ENCODE data around the gene TTLL9. TPM values are rescaled to one million over a fixed set of nuclear protein-coding genes. Genes with fewer than 3 reads are reported as not detected.

TTLL9 gene
- polyA plus RNA-seq, 1 donor (not counting 4 experiments of a cell fraction or from before 2014, with no cell fraction given) = not detected

DNA sequence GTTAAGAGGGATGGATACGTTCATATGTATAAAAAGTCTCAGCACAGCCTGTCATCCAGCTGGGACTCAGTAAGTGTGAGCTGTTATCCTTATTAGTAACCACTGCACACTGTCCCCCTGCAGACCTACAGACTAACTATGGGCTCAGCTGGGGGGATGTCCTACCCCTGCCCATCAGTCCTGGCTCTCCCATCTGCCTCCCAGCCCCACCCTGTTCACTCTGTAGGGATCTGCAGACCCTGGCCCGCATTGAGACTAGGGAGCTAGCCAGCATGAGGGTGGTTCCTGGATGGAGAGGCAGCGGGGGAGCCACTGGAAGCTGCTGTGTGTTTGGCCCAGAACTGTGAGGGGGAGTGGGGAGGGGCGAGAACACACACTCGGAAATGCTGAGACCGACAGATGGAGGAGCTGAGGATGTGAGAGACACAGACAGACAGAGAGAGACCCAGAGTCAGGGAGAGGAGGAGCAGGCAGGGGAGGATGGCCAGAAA, 114.6 kb downstream of the TTLL9 start:
- no peaks in the 10 kb centered on the region for H4K20me1 ChIP-seq (ENCODE audit: control insufficient read depth, extremely low read depth, insufficient read depth, low read length)
- H3K36me3 ChIP-seq (ENCODE audit: control insufficient read depth in 2 of 2, extremely low read depth in 1 of 2, insufficient read depth in 2 of 2, low read length in 2 of 2) = no peaks in the 10 kb centered on the region
- no peak overlapping the region for H3K4me2 ChIP-seq (ENCODE audit: control insufficient read depth, extremely low read depth, insufficient read depth, low read depth, low read length)
- H3K9ac ChIP-seq (ENCODE audit: control insufficient read depth, extremely low read depth, insufficient read depth, low read length) = no peak overlapping the region
- H3K9me1 ChIP-seq (ENCODE audit: control insufficient read depth, extremely low read depth, insufficient read depth, low read length) = no peaks in the 10 kb centered on the region
- H2AFZ ChIP-seq (ENCODE audit: control insufficient read depth, low read length) = no peak overlapping the region
- H3K27me3 ChIP-seq (ENCODE audit: control insufficient read depth, extremely low read depth, insufficient read depth, low read length) = peaks cover 7% of the 10 kb centered on the region
- H3K9me3 ChIP-seq (ENCODE audit: control insufficient read depth, low read depth, low read length) = no peaks in the 10 kb centered on the region
- no peak for FAIRE-seq
- no peak overlapping the region for H3K4me3 ChIP-seq (ENCODE audit: control insufficient read depth in 2 of 3, extremely low read depth in 1 of 3, insufficient read depth in 2 of 3, low read depth in 1 of 3, low read length in 3 of 3)
- TF ChIP-seq, protein P1, sequence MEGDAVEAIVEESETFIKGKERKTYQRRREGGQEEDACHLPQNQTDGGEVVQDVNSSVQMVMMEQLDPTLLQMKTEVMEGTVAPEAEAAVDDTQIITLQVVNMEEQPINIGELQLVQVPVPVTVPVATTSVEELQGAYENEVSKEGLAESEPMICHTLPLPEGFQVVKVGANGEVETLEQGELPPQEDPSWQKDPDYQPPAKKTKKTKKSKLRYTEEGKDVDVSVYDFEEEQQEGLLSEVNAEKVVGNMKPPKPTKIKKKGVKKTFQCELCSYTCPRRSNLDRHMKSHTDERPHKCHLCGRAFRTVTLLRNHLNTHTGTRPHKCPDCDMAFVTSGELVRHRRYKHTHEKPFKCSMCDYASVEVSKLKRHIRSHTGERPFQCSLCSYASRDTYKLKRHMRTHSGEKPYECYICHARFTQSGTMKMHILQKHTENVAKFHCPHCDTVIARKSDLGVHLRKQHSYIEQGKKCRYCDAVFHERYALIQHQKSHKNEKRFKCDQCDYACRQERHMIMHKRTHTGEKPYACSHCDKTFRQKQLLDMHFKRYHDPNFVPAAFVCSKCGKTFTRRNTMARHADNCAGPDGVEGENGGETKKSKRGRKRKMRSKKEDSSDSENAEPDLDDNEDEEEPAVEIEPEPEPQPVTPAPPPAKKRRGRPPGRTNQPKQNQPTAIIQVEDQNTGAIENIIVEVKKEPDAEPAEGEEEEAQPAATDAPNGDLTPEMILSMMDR (optimal IDR thresholded peaks at IDR 0.05 in 1 of 3, IDR thresholded peaks at IDR 0.05 in 1 of 3, conservative IDR thresholded peaks at IDR 0.05 in 1 of 3; ENCODE audit: extremely low read depth in 1 of 3, insufficient read depth in 2 of 3, low read length in 3 of 3) = no peak
- no peak for TF ChIP-seq EZH2 (IDR thresholded peaks at IDR 0.05; ENCODE audit: low read length)
- no peaks in the 10 kb centered on the region for H3K79me2 ChIP-seq (ENCODE audit: control insufficient read depth, insufficient read depth, low read length)
- dilution Hi-C loops (cut with MboI; ENCODE audit: extremely low pct_ligation_motif_present, low sequenced_read_pairs) = no loop called here
- DNase-seq (ENCODE audit: low read depth, low spot score) = no peak
- no peak overlapping the region for H3K27ac ChIP-seq (ENCODE audit: control insufficient read depth, insufficient read depth, low read length)
- H3K4me1 ChIP-seq (ENCODE audit: control insufficient read depth, extremely low read depth, insufficient read depth, low read length) = no peaks in the 10 kb centered on the region

DNA sequence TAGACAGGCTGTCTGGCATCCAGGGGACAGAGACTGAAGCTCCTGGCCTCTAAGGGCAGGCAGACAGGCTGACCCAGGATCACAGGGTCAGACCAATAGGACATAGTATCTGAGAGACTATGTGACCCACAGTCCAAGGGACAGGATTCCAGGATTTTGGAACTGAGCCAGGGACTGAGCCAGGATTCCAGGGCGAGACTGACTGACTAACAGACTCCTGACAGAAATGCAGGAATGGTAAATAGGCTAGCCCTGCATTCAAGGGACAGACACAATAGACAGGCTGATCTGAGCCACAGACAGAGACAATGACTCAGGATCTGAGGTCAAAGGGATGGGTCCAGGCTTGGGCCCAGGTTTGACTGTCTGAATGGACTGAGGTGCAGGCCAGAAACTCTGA, 117.3 kb downstream of the TTLL9 start:
- H3K4me2 ChIP-seq (ENCODE audit: control insufficient read depth, extremely low read depth, insufficient read depth, low read depth, low read length) = no peak overlapping the region

DNA sequence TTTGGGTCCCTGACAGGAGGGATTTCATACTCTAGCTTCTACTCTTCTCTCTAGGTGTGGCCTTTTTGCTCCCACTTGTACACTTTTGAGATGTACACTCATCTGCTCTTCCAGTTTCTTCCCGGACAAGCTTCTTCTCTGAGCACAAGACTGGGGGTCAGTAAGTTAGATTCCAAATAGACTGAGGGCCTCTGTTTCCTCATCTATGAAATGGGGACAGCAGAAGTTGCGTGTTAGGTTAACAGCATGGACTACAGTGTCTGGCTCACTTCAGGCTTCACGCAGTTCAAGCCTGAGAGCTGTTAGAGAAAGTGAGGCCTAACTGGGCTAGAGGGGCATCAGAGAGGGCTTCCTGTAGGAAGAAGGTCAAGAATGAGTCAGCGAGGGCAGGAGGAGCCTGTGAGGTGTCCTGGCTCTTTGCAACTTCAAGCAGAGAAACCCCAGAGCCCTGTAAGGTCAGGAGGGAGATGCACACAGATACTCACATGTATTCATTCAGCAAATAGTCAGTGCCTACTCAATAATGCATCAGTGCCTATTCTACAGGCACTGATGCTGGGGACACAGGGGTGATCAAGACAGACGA, 118.1 kb downstream of the TTLL9 start:
- H3K4me1 ChIP-seq (ENCODE audit: control insufficient read depth, extremely low read depth, insufficient read depth, low read length) = no peaks in the 10 kb centered on the region
- H3K27me3 ChIP-seq (ENCODE audit: control insufficient read depth, extremely low read depth, insufficient read depth, low read length) = peaks cover 7% of the 10 kb centered on the region
- TF ChIP-seq, protein P1 (optimal IDR thresholded peaks at IDR 0.05 in 1 of 3, IDR thresholded peaks at IDR 0.05 in 1 of 3, conservative IDR thresholded peaks at IDR 0.05 in 1 of 3; ENCODE audit: extremely low read depth in 1 of 3, insufficient read depth in 2 of 3, low read length in 3 of 3) = no peak
- TF ChIP-seq EZH2 (IDR thresholded peaks at IDR 0.05; ENCODE audit: low read length) = no peak
- H3K4me3 ChIP-seq (ENCODE audit: control insufficient read depth in 2 of 3, extremely low read depth in 1 of 3, insufficient read depth in 2 of 3, low read depth in 1 of 3, low read length in 3 of 3) = no peak overlapping the region
- no peaks in the 10 kb centered on the region for H3K79me2 ChIP-seq (ENCODE audit: control insufficient read depth, insufficient read depth, low read length)
- H3K9ac ChIP-seq (ENCODE audit: control insufficient read depth, extremely low read depth, insufficient read depth, low read length) = no peak overlapping the region
- no peaks in the 10 kb centered on the region for H3K9me1 ChIP-seq (ENCODE audit: control insufficient read depth, extremely low read depth, insufficient read depth, low read length)
- H3K27ac ChIP-seq (ENCODE audit: control insufficient read depth, insufficient read depth, low read length) = no peak overlapping the region
- no peaks in the 10 kb centered on the region for H3K36me3 ChIP-seq (ENCODE audit: control insufficient read depth in 2 of 2, extremely low read depth in 1 of 2, insufficient read depth in 2 of 2, low read length in 2 of 2)
- no peak for DNase-seq (ENCODE audit: low read depth, low spot score)
- dilution Hi-C loops (cut with MboI; ENCODE audit: extremely low pct_ligation_motif_present, low sequenced_read_pairs) = no loop called here
- no peaks in the 10 kb centered on the region for H4K20me1 ChIP-seq (ENCODE audit: control insufficient read depth, extremely low read depth, insufficient read depth, low read length)
- no peak overlapping the region for H3K4me2 ChIP-seq (ENCODE audit: control insufficient read depth, extremely low read depth, insufficient read depth, low read depth, low read length)
- no peaks in the 10 kb centered on the region for H3K9me3 ChIP-seq (ENCODE audit: control insufficient read depth, low read depth, low read length)
- no peak for FAIRE-seq
- H2AFZ ChIP-seq (ENCODE audit: control insufficient read depth, low read length) = no peak overlapping the region

More for the DNA sequence above, 117.3 kb downstream of the TTLL9 start:
- Histone ChIP-seq H3K4me3 (ENCODE audit: control insufficient read depth in 2 of 3, extremely low read depth in 1 of 3, insufficient read depth in 2 of 3, low read depth in 1 of 3, low read length in 3 of 3) (no peak overlapping the region), H3K79me2 (ENCODE audit: control insufficient read depth, insufficient read depth, low read length) (no peaks in the 10 kb centered on the region), H3K9ac (ENCODE audit: control insufficient read depth, extremely low read depth, insufficient read depth, low read length) (no peak overlapping the region), H3K27ac (ENCODE audit: control insufficient read depth, insufficient read depth, low read length) (no peak overlapping the region), H3K4me1 (ENCODE audit: control insufficient read depth, extremely low read depth, insufficient read depth, low read length) (no peaks in the 10 kb centered on the region), H3K9me3 (ENCODE audit: control insufficient read depth, low read depth, low read length) (no peaks in the 10 kb centered on the region), H3K36me3 (ENCODE audit: control insufficient read depth in 2 of 2, extremely low read depth in 1 of 2, insufficient read depth in 2 of 2, low read length in 2 of 2) (no peaks in the 10 kb centered on the region), H3K27me3 (ENCODE audit: control insufficient read depth, extremely low read depth, insufficient read depth, low read length) (no peaks in the 10 kb centered on the region), H2AFZ (ENCODE audit: control insufficient read depth, low read length) (no peak overlapping the region), H4K20me1 (ENCODE audit: control insufficient read depth, extremely low read depth, insufficient read depth, low read length) (no peaks in the 10 kb centered on the region), H3K9me1 (ENCODE audit: control insufficient read depth, extremely low read depth, insufficient read depth, low read length) (no peaks in the 10 kb centered on the region)
- DNase-seq (ENCODE audit: low read depth, low spot score) = no peak
- no peak for TF ChIP-seq EZH2 (IDR thresholded peaks at IDR 0.05; ENCODE audit: low read length)
- no peak for FAIRE-seq
- dilution Hi-C loops (cut with MboI; ENCODE audit: extremely low pct_ligation_motif_present, low sequenced_read_pairs) = no loop called here
